Measurements from ENCODE around the gene UBE4B.
A peak's percentile ranks its signal among the peaks of the same experiment; 100 is the strongest.

Gene UBE4B

GRCh38 chr1:10189659-10190058, 156.9 kb downstream of the UBE4B start:
- no peak overlapping the region for H2BK5ac ChIP-seq (ENCODE audit: low read depth, low read length, poor library complexity)
- DNase-seq: no peak
- no peak overlapping the region for H3K23ac ChIP-seq (ENCODE audit: low read length)
- no peaks in the 10 kb centered on the region for H3K79me2 ChIP-seq (ENCODE audit: control insufficient read depth, insufficient read depth, low read length, poor library complexity)
- no peaks in the 10 kb centered on the region for H3K79me1 ChIP-seq (ENCODE audit: low read length)
- H3K27ac ChIP-seq (ENCODE audit: low read depth, low read length): no peak overlapping the region
- no peak overlapping the region for H2AFZ ChIP-seq (ENCODE audit: insufficient read depth, low read length, poor library complexity)
- no peak overlapping the region for H3K14ac ChIP-seq (ENCODE audit: low read length)
- no peaks in the 10 kb centered on the region for H3K36me3 ChIP-seq (ENCODE audit: control insufficient read depth in 1 of 2, insufficient read depth in 2 of 2, low read length in 2 of 2)
- no peak overlapping the region for H3K4me3 ChIP-seq (ENCODE audit: low read depth, low read length)
- no CpG with 5 or more reads among the region's 4 CpGs for whole genome bisulfite sequencing (ENCODE audit: extremely low coverage, insufficient coverage, insufficient read length)
- H3K9ac ChIP-seq (ENCODE audit: low read length): no peak overlapping the region
- H3K18ac ChIP-seq (ENCODE audit: low read length): no peak overlapping the region
- no peaks in the 10 kb centered on the region for H3K9me3 ChIP-seq (ENCODE audit: insufficient read depth, low read depth, low read length)
- no peak overlapping the region for H4K8ac ChIP-seq (ENCODE audit: low read depth, low read length)
- H2BK120ac ChIP-seq (ENCODE audit: insufficient read depth, low read length, poor library complexity): no peak overlapping the region
- no peak overlapping the region for H3K4me2 ChIP-seq (ENCODE audit: low read length)
- H4K12ac ChIP-seq (ENCODE audit: low read depth, low read length): no peak overlapping the region
- no peak overlapping the region for H4K91ac ChIP-seq (ENCODE audit: low read depth, low read length)
- no peak overlapping the region for H2AK5ac ChIP-seq (ENCODE audit: low read length)
- no peak overlapping the region for H2BK12ac ChIP-seq (ENCODE audit: low read length)
- no peak overlapping the region for H3K4ac ChIP-seq (ENCODE audit: low read depth, low read length)
- H3K4me1 ChIP-seq (ENCODE audit: control insufficient read depth in 1 of 2, insufficient read depth in 2 of 2, low read length in 2 of 2): no peaks in the 10 kb centered on the region
- H3K27me3 ChIP-seq (ENCODE audit: insufficient read depth, low read length): no peaks in the 10 kb centered on the region

- no CpG with 5 or more reads among the region's 5 CpGs for WGBS (ENCODE audit: extremely low coverage, insufficient coverage, insufficient read length)
- H4K12ac ChIP-seq (ENCODE audit: low read depth, low read length): no peak overlapping the region
Measured at GRCh38 chr1:10192263-10192662, 159.5 kb downstream of the UBE4B start.

GRCh38 chr1:10193288-10193687, 160.5 kb downstream of the UBE4B start:
- Histone ChIP-seq H3K27ac (ENCODE audit: low read depth, low read length) (no peak overlapping the region), H4K91ac (ENCODE audit: low read depth, low read length) (no peak overlapping the region), H4K12ac (ENCODE audit: low read depth, low read length) (no peak overlapping the region), H3K23ac (ENCODE audit: low read length) (no peak overlapping the region), H3K14ac (ENCODE audit: low read length) (no peak overlapping the region), H3K9ac (ENCODE audit: low read length) (no peak overlapping the region), H3K79me2 (ENCODE audit: control insufficient read depth, insufficient read depth, low read length, poor library complexity) (no peaks in the 10 kb centered on the region), H3K4ac (ENCODE audit: low read depth, low read length) (no peak overlapping the region), H2BK5ac (ENCODE audit: low read depth, low read length, poor library complexity) (no peak overlapping the region), H3K79me1 (ENCODE audit: low read length) (no peaks in the 10 kb centered on the region), H2BK12ac (ENCODE audit: low read length) (no peak overlapping the region), H3K4me2 (ENCODE audit: low read length) (no peak overlapping the region), H3K4me3 (ENCODE audit: low read depth, low read length) (no peak overlapping the region), H3K27me3 (ENCODE audit: insufficient read depth, low read length) (no peaks in the 10 kb centered on the region), H3K9me3 (ENCODE audit: insufficient read depth, low read depth, low read length) (no peaks in the 10 kb centered on the region), H3K18ac (ENCODE audit: low read length) (no peak overlapping the region), H3K36me3 (ENCODE audit: control insufficient read depth in 1 of 2, insufficient read depth in 2 of 2, low read length in 2 of 2) (no peaks in the 10 kb centered on the region), H3K4me1 (ENCODE audit: control insufficient read depth in 1 of 2, insufficient read depth in 2 of 2, low read length in 2 of 2) (peaks cover 2 to 3% of the 10 kb centered on the region in 2 experiments), H2BK120ac (ENCODE audit: insufficient read depth, low read length, poor library complexity) (no peak overlapping the region), H2AFZ (ENCODE audit: insufficient read depth, low read length, poor library complexity) (no peak overlapping the region), H4K8ac (ENCODE audit: low read depth, low read length) (no peak overlapping the region), H2AK5ac (ENCODE audit: low read length) (no peak overlapping the region)
- no peak for DNase-seq
- WGBS (ENCODE audit: extremely low coverage, insufficient coverage, insufficient read length): no CpG with 5 or more reads among the region's 6 CpGs

More at GRCh38 chr1:10192263-10192662, 159.5 kb downstream of the UBE4B start:
- no peak overlapping the region for H4K91ac ChIP-seq (ENCODE audit: low read depth, low read length)
- no peak overlapping the region for H3K27ac ChIP-seq (ENCODE audit: low read depth, low read length)
- peaks cover 2 to 3% of the 10 kb centered on the region in 2 experiments for H3K4me1 ChIP-seq (ENCODE audit: control insufficient read depth in 1 of 2, insufficient read depth in 2 of 2, low read length in 2 of 2)
- no peaks in the 10 kb centered on the region for H3K9me3 ChIP-seq (ENCODE audit: insufficient read depth, low read depth, low read length)
- no peak overlapping the region for H3K14ac ChIP-seq (ENCODE audit: low read length)
- no peak overlapping the region for H2BK120ac ChIP-seq (ENCODE audit: insufficient read depth, low read length, poor library complexity)
- no peak overlapping the region for H2BK12ac ChIP-seq (ENCODE audit: low read length)
- H3K27me3 ChIP-seq (ENCODE audit: insufficient read depth, low read length): no peaks in the 10 kb centered on the region
- H3K79me2 ChIP-seq (ENCODE audit: control insufficient read depth, insufficient read depth, low read length, poor library complexity): no peaks in the 10 kb centered on the region
- H2AK5ac ChIP-seq (ENCODE audit: low read length): no peak overlapping the region
- H3K4me3 ChIP-seq (ENCODE audit: low read depth, low read length): no peak overlapping the region
- no peaks in the 10 kb centered on the region for H3K36me3 ChIP-seq (ENCODE audit: control insufficient read depth in 1 of 2, insufficient read depth in 2 of 2, low read length in 2 of 2)
- no peak overlapping the region for H2AFZ ChIP-seq (ENCODE audit: insufficient read depth, low read length, poor library complexity)
- no peak overlapping the region for H3K4me2 ChIP-seq (ENCODE audit: low read length)
- no peak overlapping the region for H3K23ac ChIP-seq (ENCODE audit: low read length)
- DNase-seq: no peak
- H3K18ac ChIP-seq (ENCODE audit: low read length): no peak overlapping the region
- no peak overlapping the region for H2BK5ac ChIP-seq (ENCODE audit: low read depth, low read length, poor library complexity)
- no peaks in the 10 kb centered on the region for H3K79me1 ChIP-seq (ENCODE audit: low read length)
- no peak overlapping the region for H3K9ac ChIP-seq (ENCODE audit: low read length)
- H4K8ac ChIP-seq (ENCODE audit: low read depth, low read length): no peak overlapping the region
- H3K4ac ChIP-seq (ENCODE audit: low read depth, low read length): no peak overlapping the region

- H3K4ac ChIP-seq (ENCODE audit: low read depth, low read length): no peak overlapping the region
- no peak overlapping the region for H3K4me3 ChIP-seq (ENCODE audit: low read depth, low read length)
- H3K4me1 ChIP-seq (ENCODE audit: control insufficient read depth in 1 of 2, insufficient read depth in 2 of 2, low read length in 2 of 2): peaks cover 2 to 3% of the 10 kb centered on the region in 2 experiments
- H2BK120ac ChIP-seq (ENCODE audit: insufficient read depth, low read length, poor library complexity): no peak overlapping the region
- H3K27me3 ChIP-seq (ENCODE audit: insufficient read depth, low read length): no peaks in the 10 kb centered on the region
- no peaks in the 10 kb centered on the region for H3K36me3 ChIP-seq (ENCODE audit: control insufficient read depth in 1 of 2, insufficient read depth in 2 of 2, low read length in 2 of 2)
- H2AFZ ChIP-seq (ENCODE audit: insufficient read depth, low read length, poor library complexity): no peak overlapping the region
- H3K18ac ChIP-seq (ENCODE audit: low read length): no peak overlapping the region
- DNase-seq: peak; percentile 82 to 90
- no peak overlapping the region for H3K14ac ChIP-seq (ENCODE audit: low read length)
- no peak overlapping the region for H4K91ac ChIP-seq (ENCODE audit: low read depth, low read length)
- no peaks in the 10 kb centered on the region for H3K9me3 ChIP-seq (ENCODE audit: insufficient read depth, low read depth, low read length)
- H2BK12ac ChIP-seq (ENCODE audit: low read length): no peak overlapping the region
- H3K79me2 ChIP-seq (ENCODE audit: control insufficient read depth, insufficient read depth, low read length, poor library complexity): no peaks in the 10 kb centered on the region
- H4K8ac ChIP-seq (ENCODE audit: low read depth, low read length): no peak overlapping the region
- H4K12ac ChIP-seq (ENCODE audit: low read depth, low read length): no peak overlapping the region
- H2BK5ac ChIP-seq (ENCODE audit: low read depth, low read length, poor library complexity): no peak overlapping the region
- no CpG with 5 or more reads among the region's 6 CpGs for WGBS (ENCODE audit: extremely low coverage, insufficient coverage, insufficient read length)
- no peaks in the 10 kb centered on the region for H3K79me1 ChIP-seq (ENCODE audit: low read length)
- H3K9ac ChIP-seq (ENCODE audit: low read length): no peak overlapping the region
- H3K23ac ChIP-seq (ENCODE audit: low read length): no peak overlapping the region
- H3K4me2 ChIP-seq (ENCODE audit: low read length): no peak overlapping the region
- no peak overlapping the region for H3K27ac ChIP-seq (ENCODE audit: low read depth, low read length)
- H2AK5ac ChIP-seq (ENCODE audit: low read length): no peak overlapping the region
Measured at GRCh38 chr1:10195570-10195969, 162.8 kb downstream of the UBE4B start.
